Chondrocyte (in vitro differentiated cells): ENCODE measurements around the gene MRPL3. TPM values are rescaled to one million over a fixed set of nuclear protein-coding genes. Genes with fewer than 3 reads are reported as not detected.
A peak's percentile ranks its signal among the peaks of the same experiment; 100 is the strongest.

Experiments used
- DNase-seq: peaks from one replicate; pipeline ENCODE4 v3.0.0; 2021; ENCODE audit warnings: mixed read lengths, low spot score
- H3K27ac Mint-ChIP-seq: one replicate; pipeline ENCODE4 v1.8.0; 2021; ENCODE audit warnings: mild to moderate bottlenecking, moderate library complexity, mixed read lengths; ENCODE audit not compliant: unreplicated experiment
- H3K27me3 Mint-ChIP-seq: 2 replicates; pipeline ENCODE4 v1.8.0; 2021; ENCODE audit warnings: low read depth, mixed read lengths
- H3K36me3 Mint-ChIP-seq: 2 replicates; pipeline ENCODE4 v1.8.0; 2021; ENCODE audit warnings: low read depth, mixed read lengths
- H3K4me1 Mint-ChIP-seq: 2 replicates; pipeline ENCODE4 v1.8.0; 2021; ENCODE audit warnings: low read depth, mild to moderate bottlenecking, mixed read lengths
- H3K4me3 Mint-ChIP-seq: one replicate; pipeline ENCODE4 v1.8.0; 2021; ENCODE audit warnings: mild to moderate bottlenecking, moderate library complexity, mixed read lengths; ENCODE audit not compliant: unreplicated experiment
- H3K9me3 Mint-ChIP-seq: 2 replicates; pipeline ENCODE4 v1.8.0; 2021; ENCODE audit warnings: low read depth, mixed read lengths
- total RNA-seq: library from RNA; stranded (reverse); gene quantifications from 3 replicates; pipeline ENCODE4 v1.2.1, GENCODE V29; 2021
- TF ChIP-seq, protein P1 (sequence below): fragments of 200-600 bp; sonication (generic); IDR thresholded peaks from 2 replicates; pipeline ENCODE4 v1.5.0; 2021; ENCODE audit warnings: antibody characterized with exemption, mild to moderate bottlenecking, moderate library complexity

Gene MRPL3
- total RNA-seq, 1 donor from 2014 or later = 58.0 TPM

DNA sequence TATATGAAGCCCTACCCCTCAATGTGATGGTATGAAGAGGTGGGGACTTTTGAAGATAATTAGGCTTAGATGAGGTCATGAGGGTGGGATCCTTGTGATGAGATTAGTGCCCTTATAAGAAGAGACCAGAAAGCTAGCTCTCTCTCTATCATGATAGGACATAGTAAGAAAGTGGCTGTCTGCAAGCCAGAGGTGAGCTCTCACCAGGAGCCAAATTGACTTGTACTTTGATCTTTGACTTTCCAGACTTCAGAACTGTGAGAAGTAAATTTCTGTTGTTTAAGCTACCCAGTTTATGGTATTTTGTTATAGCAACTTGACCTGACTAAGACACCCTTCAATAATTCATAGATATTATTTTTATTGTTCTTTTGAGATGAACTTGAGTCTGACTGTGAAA lies 29.9 kb upstream of the MRPL3 start:
- H3K9me3 Mint-ChIP-seq = no peaks in the 10 kb centered on the region
- DNase-seq = no peak
- peaks cover 33% of the 10 kb centered on the region for H3K27me3 Mint-ChIP-seq
- H3K4me1 Mint-ChIP-seq = no peaks in the 10 kb centered on the region
- no peak overlapping the region for H3K27ac Mint-ChIP-seq
- H3K36me3 Mint-ChIP-seq = no peaks in the 10 kb centered on the region
- H3K4me3 Mint-ChIP-seq = no peak overlapping the region
- TF ChIP-seq, protein P1, sequence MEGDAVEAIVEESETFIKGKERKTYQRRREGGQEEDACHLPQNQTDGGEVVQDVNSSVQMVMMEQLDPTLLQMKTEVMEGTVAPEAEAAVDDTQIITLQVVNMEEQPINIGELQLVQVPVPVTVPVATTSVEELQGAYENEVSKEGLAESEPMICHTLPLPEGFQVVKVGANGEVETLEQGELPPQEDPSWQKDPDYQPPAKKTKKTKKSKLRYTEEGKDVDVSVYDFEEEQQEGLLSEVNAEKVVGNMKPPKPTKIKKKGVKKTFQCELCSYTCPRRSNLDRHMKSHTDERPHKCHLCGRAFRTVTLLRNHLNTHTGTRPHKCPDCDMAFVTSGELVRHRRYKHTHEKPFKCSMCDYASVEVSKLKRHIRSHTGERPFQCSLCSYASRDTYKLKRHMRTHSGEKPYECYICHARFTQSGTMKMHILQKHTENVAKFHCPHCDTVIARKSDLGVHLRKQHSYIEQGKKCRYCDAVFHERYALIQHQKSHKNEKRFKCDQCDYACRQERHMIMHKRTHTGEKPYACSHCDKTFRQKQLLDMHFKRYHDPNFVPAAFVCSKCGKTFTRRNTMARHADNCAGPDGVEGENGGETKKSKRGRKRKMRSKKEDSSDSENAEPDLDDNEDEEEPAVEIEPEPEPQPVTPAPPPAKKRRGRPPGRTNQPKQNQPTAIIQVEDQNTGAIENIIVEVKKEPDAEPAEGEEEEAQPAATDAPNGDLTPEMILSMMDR = no peak

DNA sequence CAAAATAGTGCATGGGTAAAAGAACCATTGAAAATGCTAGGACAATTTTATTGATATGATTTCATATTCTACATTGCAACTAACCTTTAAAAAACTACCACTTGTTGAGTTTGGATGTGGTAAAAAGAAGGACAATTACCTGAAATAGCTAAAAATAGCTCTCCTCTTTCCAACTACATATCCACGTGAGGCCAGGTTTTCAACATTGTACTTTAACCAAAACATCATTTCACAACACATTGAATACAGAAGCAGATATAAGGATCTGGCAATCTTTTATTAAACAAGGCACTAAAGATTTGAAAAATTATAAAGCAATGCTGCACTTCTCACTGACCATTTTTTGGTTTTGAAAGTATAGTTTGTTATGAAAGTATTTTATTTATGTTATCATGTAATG lies 28.1 kb upstream of the MRPL3 start:
- H3K4me1 Mint-ChIP-seq = no peaks in the 10 kb centered on the region
- TF ChIP-seq, protein P1 = no peak
- no peaks in the 10 kb centered on the region for H3K36me3 Mint-ChIP-seq
- H3K9me3 Mint-ChIP-seq = no peaks in the 10 kb centered on the region
- H3K27ac Mint-ChIP-seq = no peak overlapping the region
- H3K27me3 Mint-ChIP-seq = peaks cover 31% of the 10 kb centered on the region
- no peak overlapping the region for H3K4me3 Mint-ChIP-seq
- DNase-seq = no peak

DNA sequence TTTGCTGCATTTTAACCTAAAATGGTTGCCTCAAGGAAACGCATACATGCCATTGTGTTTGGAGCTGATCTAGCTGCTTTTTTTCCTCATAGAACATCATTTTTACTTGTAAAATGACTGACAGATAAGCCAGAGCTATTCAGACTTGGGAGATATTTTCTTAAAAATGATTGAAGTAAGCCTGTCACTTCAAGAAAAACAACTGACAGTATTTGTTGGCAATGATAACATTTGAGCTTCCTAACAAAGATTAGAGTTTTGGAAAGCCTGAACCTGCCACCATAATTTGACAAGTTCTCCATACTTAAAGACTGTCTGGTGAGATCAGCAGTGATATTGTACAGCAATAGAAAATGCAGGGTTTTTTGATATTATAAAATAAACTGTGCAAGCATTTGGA lies 27.6 kb upstream of the MRPL3 start:
- Mint-ChIP-seq H3K27ac (no peak overlapping the region), H3K4me1 (no peaks in the 10 kb centered on the region), H3K27me3 (peaks cover 27% of the 10 kb centered on the region), H3K4me3 (no peak overlapping the region), H3K36me3 (no peaks in the 10 kb centered on the region), H3K9me3 (no peaks in the 10 kb centered on the region)
- TF ChIP-seq, protein P1 = no peak
- no peak for DNase-seq

DNA sequence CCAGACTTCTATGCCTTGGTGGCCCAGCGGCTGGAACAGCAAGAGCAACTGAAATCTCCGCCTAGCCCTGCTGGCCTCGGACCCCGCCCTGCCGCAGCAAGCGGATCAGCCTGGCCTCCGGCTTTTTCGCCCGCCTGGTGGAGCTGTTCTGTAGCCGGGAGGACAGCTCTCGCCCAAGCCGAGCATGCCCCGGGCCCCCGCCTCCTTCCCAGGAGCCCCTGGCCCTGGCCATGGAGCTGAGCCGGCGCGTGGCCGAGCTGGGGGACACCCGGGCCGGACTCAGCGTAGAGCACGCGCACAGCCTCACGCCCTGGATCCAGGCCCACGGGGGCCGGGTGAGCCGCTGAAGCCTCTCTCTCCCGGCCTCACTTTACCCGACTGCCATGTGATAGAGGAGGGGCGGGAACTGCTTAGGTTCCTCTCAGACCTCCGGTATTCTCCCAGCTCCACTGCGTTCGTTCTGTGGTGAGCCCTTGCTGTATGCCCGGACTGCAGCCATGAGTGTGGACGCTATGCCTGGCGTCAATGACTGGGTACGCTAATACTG lies 24.1 kb upstream of the MRPL3 start:
- peaks cover 29% of the 10 kb centered on the region for H3K27me3 Mint-ChIP-seq
- peak; percentile 92 for DNase-seq

DNA sequence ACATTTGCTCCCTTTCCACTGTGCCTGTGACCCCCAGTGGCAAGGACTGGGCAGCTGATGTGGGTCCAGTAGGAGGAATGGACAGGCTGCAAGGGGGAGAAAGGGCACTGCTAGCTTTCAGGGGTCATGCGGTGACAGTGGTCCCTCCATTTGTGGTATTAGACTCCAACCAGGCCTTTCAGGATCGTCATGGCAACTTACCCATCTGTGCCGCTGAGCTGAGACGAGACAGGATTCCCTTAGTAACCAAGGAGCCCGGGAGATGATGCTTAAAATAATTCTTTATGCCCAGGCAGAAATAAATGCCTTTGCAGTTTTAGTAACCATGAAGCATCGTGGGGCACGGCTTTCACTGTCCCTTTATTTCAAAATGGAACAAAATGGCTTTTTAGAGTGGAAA lies 15.9 kb upstream of the MRPL3 start:
- Mint-ChIP-seq H3K9me3 (peaks cover 2% of the 10 kb centered on the region), H3K27ac (no peak overlapping the region), H3K4me1 (no peaks in the 10 kb centered on the region), H3K4me3 (no peak overlapping the region), H3K27me3 (peaks cover 26% of the 10 kb centered on the region), H3K36me3 (no peaks in the 10 kb centered on the region)
- DNase-seq = no peak
- TF ChIP-seq, protein P1 = no peak

More for the DNA sequence above, 24.1 kb upstream of the MRPL3 start:
- no peak overlapping the region for H3K27ac Mint-ChIP-seq
- H3K4me3 Mint-ChIP-seq = peak overlapping the region; percentile 55
- H3K36me3 Mint-ChIP-seq = no peaks in the 10 kb centered on the region
- TF ChIP-seq, protein P1 = peak; percentile 66
- no peaks in the 10 kb centered on the region for H3K9me3 Mint-ChIP-seq
- H3K4me1 Mint-ChIP-seq = no peaks in the 10 kb centered on the region
